HG03558 (cell line): ENCODE measurements around the gene SOX6.

ENCODE experiments used
- ATAC-seq: cut with Tn5 transposase; IDR thresholded peaks from one replicate; pipeline ENCODE4 v1.9.1; 2021; ENCODE audit warnings: moderate number of reproducible peaks; ENCODE audit not compliant: unreplicated experiment; ENCODE audit errors: extremely low read depth

The SOX6 gene

GRCh38 chr11:16280256-16280682 lies 76.1 kb downstream of the SOX6 start:
- no peak for ATAC-seq

DNA sequence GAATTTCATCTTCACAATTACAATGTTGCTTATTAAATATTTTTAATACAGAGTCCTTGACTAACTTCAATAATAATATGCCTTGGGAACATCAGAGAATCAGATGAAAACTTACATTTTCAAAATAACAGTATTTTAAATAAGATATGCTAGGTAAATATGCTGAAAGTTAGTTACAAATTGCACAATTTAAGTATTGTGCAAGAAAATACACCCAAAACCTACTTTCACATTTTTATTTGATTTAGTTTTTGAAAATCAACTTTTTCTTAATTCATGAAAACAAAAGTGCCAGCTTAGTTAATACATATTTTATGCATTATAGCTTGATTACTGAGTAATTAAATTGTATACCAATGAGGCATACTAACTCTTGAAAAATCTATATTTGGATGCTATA lies 76.8 kb downstream of the SOX6 start:
- no peak for ATAC-seq

- ATAC-seq = no peak
Observed at GRCh38 chr11:16278979-16279378, 77.4 kb downstream of the SOX6 start.

GRCh38 chr11:16278273-16278672 lies 78.1 kb downstream of the SOX6 start:
- no peak for ATAC-seq

GRCh38 chr11:16276251-16276650 lies 80.1 kb downstream of the SOX6 start:
- ATAC-seq = no peak

- no peak for ATAC-seq
Observed at GRCh38 chr11:16271258-16271657, 85.1 kb downstream of the SOX6 start.

- ATAC-seq = no peak
Observed at GRCh38 chr11:16266021-16266420, 90.3 kb downstream of the SOX6 start.

DNA sequence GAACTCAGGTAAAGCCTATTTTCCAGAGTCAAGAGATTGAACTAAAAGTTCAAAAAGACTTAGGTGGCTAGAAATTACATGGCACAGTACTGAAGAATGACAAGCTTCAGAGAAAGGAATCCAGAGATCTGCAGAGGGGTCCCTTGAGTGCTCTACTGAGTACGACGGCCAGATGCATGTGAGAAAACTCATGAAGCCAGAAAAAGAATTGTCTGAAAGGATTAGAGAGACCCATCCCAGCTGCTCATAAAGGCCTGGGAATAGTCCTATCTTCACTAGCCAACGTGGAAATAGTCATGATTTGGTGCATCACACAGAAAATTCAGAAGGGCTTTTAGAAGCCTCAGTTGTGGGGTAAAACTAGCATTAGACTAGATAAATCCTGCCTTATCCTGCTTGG lies 91.3 kb downstream of the SOX6 start:
- no peak for ATAC-seq

GRCh38 chr11:16262645-16262955 lies 93.7 kb downstream of the SOX6 start:
- no peak for ATAC-seq

GRCh38 chr11:16261836-16262644 lies 94.3 kb downstream of the SOX6 start:
- ATAC-seq = peak; percentile 66

DNA sequence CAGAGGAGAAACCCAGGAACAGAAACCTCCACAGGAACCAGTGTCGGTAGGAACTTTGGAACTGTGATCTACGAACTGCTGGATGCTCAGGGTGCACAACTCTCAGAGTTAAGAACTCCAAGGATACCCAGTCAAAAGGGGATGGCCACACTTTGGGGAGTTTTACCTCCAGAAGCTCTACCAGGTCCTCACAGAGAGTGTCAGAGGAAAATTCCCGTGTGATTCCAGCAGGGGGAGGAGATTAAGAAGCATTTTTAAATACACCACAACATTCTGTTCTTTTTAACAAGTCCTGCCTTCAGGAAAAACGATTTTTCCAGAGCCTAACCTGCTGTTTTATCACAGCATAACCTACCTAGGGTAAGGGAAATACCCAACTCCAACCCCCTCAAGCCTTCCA lies 104.0 kb downstream of the SOX6 start:
- ATAC-seq = no peak

DNA sequence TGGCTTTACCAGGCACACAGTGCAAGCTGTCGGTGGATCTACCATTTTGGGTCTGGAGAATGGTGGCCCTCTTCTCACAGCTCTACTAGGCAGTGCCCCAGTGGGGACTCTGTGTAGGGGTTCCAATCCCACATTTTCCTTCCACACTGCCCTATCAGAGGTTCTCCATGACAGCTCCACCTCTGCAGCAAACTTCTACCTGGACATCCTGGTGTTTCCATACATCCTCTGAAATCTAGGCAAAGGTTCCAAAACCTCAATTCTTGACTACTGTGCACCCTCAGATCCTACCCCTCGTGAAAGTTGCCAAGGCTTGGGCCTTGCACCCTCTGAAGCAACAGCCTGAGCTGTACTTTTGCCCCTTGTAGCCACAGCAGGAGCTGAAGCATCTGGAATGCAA lies 108.1 kb downstream of the SOX6 start:
- ATAC-seq = no peak

DNA sequence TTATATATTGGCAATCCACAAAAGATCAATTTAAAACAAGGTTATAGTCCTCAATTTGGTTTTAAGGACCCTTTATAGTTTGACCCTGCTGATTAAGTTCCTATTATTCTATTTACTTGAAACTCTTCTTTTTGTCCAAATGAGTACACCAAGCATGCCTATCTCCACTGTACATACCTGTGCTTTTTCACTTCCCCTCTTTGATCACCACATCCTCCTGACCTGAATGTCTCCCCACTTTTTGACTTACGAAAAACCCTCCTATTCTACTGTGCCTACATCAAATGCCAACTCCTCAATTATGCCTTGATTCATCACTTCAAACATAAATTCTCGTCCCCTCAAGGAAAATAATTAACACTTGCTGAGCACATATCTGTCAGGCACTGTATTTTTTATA lies 113.5 kb downstream of the SOX6 start:
- ATAC-seq = no peak

DNA sequence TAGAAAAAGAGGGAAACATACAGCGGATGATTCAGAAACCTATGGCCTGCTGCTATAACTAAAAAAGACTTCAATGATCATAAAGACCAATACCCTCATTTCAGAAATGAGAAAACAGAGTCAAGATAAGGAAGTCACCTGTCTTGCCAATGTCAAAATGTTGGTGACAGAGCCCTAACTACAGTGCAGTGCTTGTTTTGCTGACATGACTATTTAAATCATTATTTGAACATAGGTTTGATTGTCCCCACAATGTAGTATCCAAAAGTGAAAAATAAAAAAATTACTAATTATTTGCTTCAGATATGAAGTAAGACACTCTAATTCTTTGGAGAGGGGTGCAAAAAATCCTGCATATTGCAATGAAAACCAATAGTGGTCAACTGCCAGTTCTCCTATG lies 115.7 kb downstream of the SOX6 start:
- ATAC-seq = no peak

DNA sequence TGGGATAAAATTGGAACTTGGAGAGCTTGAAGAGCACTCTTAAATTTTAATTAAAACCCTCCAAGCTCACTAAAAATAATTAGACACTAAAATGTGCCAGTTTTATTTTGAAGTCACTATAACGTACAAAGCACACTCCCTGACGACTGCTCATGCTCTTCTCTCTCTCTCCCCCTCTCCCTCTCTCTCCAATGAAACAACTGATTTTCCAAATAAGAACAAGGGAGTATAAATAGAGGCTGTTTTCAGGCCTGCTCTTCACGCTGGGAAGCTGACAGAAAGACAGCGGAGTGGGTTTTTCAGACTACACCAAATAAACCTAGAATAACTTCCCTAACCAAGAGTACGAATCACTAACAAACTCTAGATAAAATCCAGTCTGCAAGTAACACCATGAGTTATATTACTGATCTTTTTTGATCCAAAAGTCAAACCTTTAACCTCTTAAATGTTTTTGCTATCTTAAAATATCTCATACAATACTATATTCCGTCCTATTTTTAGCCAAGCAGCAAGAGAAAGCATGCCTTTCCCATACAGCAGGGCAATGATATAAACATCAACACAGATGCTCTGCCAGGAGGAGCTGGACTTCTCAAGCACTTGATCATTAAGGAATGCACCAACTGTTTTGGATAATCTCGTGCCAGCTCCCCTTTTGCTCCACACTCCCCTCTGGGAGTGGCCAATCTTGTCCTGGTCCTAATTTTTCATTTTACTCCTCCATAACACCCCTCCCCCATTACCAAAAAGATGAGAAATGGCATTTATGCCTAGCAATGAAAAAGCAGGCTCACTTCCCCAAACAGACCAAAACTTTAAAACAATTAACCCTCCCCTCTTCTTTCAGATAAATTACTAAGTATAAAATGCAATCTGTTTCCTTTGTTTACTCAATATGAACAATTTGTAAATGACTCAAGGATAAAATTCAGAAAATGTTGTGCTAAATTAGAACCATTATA lies 116.9 kb downstream of the SOX6 start:
- no peak for ATAC-seq

GRCh38 chr11:16226245-16226644 lies 130.1 kb downstream of the SOX6 start:
- ATAC-seq = no peak

GRCh38 chr11:16225623-16226022 lies 130.7 kb downstream of the SOX6 start:
- no peak for ATAC-seq

DNA sequence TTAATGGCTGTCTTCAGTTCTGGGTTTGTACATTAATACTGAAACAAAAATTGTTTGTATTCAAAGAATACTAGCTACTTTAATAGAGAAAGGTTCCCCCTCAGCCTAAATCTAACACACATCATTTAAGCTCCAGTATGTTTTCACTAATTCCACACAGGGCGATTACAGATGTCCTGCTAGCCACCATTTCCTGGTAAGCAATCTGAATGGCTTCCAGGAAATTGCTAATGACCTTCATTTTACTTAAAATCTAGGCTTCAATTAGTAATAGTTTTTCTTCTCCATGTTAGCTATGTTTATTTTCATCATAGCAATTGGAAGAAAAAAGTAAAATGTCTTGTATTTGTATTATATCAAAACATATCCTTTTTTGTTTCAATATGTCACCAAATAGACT lies 132.8 kb downstream of the SOX6 start:
- no peak for ATAC-seq

GRCh38 chr11:16217631-16218030 lies 138.7 kb downstream of the SOX6 start:
- ATAC-seq = no peak

DNA sequence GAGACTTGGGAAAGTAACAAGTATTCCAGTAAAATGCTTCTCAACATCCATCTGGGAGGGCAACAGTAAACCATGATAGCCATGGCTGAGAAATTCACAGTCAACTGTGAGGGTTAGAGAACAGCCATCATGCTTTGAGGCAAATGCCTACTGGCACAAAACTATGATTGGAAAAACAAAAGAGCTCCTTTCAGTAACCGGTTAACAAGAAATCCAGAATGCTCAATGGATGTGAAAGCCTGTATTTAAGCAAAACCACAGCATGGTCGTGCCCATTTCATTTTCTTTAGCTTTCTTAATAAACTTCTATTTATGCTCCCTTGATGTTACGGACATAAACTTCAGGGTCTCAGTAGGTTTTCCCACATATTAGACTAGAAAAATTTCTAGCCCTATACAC lies 139.5 kb downstream of the SOX6 start:
- ATAC-seq = no peak

- ATAC-seq = no peak
Observed at GRCh38 chr11:16215352-16215751, 141.0 kb downstream of the SOX6 start.
